Occipital lobe (tissue), 2 donors: ENCODE results near the gene PTPRJ. TPM values are rescaled to one million over a fixed set of nuclear protein-coding genes. Genes with fewer than 3 reads are reported as not detected.
"Not testable (repeated sequence)": the region's sequence is repeated elsewhere in the genome, so short reads cannot be mapped to it uniquely, and the experiment has no call there.

Experiments
- DNase-seq: peaks from one replicate; lab custom pipeline; 2025; lab: John Stamatoyannopoulos, UW
- total RNA-seq: library from RNA; depleted of rRNA; stranded (reverse); fragments of >200 nt; gene quantifications from one replicate; pipeline ENCODE4 v1.2.3, GENCODE V29; 2014

PTPRJ gene
- total RNA-seq, 1 donor from 2014 or later: 13.7 TPM

DNA sequence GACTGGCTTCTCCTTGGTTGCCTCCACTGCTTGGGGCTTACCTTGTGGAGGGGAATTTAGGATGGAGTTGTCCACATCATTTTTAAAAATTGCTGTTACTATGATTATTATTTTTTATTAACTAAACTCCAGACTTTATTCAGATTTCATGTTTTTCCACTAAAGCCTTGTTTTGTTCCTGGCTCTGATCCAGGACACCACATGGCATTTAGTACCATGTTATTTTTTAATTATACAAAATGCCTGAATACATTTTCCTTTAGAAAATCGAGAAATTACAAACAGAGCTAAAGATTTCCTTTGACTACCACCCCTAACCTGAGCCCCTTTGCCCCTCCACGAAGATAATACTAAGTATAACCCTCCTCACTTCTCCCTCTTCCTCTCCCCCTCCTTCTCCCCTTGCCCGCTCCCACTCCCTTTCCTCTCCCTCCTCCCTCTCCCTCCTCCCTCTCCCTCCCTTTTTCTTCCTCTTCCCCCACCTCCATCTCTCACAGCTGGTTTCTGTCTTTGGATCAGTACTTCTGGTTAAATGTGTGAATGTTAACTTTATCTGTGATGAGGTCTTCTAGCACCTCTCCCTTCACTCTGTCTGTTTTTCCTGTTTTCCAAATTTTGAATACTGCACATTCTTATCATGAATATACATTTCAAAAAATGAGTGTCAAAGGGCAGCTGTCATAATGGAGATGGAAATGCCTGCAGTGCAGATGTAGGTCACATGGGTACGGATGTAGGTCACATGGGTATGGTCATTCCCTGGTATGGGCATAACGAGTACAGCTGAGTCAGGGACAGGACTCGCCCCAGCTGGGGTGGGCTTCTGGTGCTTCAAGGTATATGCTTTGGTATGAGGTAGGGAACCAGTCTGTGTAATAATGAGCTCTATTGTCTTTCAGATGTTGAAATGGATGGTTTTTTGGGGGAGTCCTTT is 181.9 kb downstream of the PTPRJ start:
- no peak for DNase-seq

DNA sequence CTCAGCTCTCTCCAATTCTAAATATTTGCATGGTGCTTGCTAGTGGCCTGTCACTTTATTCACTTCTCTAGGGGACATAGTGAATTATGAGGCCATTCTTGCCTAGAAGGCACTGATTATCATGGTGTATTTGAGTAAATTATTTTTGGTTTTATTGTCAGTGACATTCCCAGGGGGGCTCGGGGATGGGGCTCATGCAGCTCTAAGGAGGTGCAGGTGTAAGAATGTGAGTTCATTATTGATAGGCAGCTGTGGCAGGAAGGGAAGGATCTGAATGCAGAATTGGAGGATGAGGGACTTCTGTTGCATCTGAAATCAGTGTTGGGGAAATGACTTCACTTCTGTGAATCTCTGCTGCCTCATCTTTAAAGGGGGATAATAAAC is 182.5 kb downstream of the PTPRJ start:
- no peak for DNase-seq

DNA sequence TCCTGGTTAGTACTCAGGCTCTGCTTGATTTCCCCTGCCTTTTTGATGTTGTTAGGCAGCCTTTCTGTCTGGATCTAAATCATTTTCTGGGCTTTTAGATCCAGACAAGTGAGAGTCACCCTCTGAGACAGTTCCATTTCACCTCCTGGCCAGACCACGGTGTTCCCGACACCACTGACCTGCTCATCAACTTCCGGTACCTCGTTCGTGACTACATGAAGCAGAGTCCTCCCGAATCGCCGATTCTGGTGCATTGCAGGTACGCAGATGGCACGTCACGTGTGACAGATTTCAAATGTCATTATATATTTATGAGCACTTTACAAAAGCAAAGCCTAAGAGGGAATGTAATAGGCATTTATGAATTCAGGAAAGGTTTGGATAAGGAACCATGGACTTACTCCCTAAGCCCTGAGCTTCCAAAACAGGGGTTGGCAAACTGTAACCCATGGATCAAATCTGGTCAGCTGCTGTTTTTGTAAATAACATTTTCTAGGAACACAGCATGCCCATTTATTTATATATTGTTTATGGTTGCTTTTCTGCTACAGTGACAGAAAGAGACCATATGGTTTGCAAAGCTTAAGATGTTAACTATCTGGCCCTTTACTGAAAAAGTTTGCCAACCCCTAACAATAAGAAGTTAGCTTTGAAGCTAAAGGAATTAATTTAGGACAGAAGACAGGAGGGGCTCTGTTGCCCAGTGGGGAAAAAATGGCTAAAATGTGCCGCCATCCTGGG is 183.2 kb downstream of the PTPRJ start:
- no peak for DNase-seq

DNA sequence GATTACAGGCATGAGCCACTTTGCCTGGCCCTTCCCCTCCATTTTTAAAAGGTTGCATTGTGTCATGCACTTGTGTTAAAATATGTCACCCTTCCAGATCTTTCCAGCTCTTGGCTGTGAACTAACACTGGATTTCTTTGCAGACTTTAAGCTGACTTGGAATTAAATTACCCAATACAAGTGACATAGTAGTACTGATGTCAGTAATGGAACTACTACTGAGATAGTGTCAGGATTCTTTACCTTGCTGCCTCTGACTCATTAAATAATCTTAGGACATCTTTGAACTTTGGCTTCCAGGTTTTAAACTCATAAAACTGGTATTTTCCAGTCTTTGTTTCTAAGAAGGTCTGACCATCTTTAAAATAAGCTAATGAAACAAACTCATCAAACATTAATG is 184.5 kb downstream of the PTPRJ start:
- no peak for DNase-seq

DNA sequence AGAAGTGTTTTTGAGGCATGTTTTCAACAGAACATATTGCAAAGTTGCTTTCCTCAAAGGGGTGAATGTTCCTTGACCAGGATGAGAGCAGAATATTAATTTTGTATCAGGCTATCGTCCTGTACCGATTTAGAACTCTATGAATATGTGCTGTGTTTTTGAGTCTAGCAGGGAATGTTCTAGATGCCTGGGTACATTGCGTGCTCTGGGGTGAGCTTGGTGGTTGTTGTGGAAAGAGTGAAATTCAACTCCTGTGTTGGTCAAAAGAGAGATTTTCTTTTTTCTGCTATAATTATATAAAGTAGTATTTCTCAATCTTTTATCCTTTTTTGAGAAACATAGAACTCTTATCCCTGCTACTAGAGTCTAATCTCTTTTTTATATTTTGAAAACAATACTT is 185.1 kb downstream of the PTPRJ start:
- DNase-seq: no peak

DNA sequence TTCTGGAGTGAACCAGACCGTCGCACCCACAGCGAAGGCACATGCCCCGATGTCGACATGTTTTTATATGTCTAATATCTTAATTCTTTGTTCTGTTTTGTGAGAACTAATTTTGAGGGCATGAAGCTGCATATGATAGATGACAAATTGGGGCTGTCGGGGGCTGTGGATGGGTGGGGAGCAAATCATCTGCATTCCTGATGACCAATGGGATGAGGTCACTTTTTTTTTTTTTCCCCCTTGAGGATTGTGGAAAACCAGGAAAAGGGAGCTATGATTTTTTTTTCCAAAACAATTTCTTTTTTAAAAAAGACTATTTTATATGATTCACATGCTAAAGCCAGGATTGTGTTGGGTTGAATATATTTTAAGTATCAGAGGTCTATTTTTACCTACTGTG is 187.0 kb downstream of the PTPRJ start:
- no peak for DNase-seq

DNA sequence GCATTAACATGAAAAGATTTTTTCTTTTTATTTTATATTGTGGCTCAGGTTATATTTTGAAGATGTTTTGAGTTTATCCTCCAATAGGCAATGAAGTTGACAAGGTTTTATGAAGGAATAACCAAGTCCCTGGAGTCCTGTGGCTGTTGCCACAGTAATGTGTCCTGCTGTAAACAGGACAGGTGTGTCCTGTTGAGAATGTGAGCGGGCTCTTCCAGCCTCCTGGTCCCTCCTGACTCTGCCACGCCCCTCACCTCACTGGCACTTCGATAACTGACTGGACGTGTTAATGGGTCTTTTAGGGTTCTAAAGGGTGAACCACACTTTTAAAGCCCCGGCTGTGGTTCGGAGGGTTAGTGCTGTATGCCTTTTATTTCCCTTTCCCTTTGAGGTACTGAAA is 188.5 kb downstream of the PTPRJ start:
- DNase-seq: no peak

DNA sequence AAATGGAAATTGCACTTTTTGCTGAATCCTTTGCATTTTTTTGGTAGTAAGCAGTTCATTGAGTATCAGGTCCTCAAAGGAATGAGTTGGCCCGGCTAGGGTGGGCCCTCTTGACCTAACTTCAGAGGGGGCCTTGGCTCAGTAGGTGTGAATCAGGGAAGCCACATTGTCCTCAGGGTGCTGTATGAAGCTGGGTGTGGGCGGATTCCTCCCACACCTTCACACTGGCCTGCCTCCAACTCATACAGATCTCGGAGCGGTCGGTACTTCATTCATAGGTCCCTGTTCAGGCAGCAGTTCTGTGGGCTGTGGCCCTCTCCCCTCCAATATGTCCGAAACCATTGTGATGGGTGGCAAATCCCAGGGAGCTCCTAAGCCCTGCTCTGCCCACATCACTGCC is 188.9 kb downstream of the PTPRJ start:
- DNase-seq: no peak

DNA sequence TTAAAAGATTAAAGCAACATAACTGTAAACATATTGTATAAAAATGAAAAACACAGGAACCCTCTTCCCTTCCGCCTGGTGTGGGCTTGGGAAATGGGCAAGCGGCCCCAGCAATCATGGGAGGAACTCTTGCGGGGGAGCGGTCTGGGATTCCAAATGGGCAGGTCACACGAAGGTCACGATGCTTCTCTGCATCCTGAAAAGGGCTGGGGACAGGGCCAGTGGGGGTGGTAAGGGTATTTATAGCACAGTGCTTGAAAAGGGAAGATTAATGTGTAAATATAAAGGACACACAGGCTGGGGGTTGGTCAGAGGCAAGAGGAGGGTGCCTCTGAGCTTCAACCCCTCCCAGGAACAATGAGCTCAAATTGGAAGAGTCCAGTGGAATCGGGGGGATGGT is 189.4 kb downstream of the PTPRJ start:
- DNase-seq: no peak

DNA sequence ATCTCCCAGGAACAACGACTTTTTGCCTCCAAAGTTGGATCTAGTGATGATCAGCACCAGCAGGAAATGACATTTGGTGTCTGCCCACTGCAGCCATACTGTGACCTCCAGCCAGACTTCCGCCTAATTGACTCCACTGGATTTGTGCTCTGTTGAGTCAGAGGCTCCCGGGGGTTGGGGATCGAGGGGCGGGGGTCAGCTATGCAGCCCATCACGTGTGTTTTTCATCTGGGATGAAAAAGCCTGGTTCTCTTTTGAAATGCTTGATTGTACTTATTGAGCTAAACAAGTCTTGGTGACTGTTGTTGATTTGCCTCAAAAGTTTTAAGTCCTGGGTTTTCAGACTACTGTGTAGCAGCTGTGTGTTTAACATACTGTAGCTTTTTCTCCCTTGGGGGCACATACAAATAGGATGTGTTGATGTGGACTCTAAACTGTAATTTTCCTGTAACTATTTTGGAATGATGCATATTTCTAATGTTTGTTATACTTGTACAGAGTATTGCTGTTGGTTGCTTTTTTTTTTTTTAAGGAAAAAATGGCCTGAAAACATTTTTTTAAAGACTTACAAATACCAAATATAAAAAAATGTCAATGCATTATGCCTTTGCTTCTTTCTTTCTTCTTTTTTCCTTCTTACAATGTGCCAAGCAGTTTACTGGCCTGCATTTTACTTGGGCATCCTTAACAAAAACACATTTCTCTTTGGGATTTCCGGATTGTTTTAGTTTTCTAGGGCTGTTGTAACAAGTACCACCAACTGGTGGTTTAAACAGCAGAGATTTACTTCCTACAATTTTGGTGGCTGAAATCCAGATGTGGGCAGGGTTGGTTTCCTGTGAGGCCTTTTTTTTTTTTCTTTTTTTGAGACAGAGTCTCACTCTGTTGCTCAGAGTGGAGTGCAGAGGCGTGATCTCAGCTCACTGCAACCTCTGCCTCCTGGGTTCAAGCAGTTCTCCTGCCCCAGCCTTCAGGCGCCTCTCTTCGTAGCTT is 190.2 kb downstream of the PTPRJ start:
- no peak for DNase-seq

DNA sequence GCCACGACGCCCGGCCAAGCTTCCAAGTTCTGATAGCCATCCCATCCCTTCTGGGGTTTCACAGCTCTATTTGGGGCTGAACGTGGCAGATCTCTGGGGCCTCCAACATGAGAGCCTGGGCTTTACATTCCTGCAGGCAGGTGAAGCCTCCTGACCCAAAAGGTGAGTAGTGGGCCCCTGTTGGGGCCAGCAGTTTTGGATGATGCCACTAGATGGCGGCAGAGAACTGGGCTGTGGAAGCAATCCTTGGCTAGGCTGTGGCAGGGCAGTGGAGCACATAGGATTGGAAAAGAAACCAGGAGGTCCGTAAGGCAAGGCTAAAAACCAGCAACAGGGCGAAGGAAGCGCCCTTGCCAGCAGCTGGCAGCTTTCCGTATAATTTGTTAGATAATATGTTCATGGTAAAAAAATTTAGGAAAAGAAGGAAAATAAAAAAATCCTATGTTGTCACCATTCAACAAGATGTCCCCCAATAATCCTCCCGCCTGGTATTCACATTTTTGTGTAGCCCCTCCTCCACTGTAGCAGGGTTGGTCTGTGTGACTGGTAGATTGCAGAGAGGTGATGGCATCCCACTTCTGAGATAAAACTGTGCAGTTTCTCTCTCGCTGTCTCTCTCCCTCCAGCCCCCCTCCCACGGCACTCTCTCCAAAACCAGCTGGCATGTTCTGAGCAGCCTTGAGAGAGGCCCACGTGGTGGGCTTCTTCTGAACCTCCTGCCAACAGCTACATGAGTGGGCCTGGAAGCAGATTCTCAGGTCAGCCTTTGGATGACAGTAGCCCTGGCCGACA is 192.7 kb downstream of the PTPRJ start:
- DNase-seq: peak; percentile 50

DNA sequence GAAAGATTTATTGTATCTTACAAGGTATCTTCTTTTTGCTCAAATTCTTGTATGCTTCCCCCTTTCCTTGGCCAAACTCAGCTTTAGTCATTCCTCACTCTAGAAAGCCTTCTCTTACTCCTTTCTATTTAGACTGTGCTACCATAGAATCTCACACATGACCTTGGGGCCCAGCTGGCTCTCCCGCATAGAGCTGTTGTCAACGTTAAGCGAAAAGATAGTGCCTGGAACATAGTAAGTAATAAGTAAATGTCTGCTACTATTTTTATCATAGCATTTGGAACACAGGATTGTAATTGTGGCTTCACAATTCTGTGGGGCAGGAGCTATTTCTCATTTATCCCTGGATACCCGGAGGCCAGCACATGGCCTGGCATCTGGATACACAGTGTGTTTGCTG is 197.3 kb downstream of the PTPRJ start:
- DNase-seq: no peak

DNA sequence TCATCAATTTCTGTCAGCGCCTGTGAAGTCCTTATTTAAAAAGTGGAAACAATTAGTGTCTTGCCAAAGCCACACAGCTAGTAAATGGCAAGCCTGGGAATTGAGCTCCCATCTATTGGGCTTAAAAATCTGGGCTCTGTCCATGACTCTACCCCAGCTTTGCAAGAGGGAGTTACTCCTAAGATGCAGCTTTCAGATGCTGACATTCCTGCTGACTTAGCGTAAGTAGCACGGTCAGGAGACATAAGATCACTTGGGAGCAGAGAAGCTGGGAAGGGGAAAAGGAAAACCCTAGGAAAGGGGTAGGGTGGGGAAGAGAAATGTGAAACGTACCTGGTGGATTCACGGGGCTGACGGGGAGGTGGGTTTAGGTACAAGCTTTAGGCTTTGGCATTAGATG is 200.3 kb downstream of the PTPRJ start:
- DNase-seq: no peak

DNA sequence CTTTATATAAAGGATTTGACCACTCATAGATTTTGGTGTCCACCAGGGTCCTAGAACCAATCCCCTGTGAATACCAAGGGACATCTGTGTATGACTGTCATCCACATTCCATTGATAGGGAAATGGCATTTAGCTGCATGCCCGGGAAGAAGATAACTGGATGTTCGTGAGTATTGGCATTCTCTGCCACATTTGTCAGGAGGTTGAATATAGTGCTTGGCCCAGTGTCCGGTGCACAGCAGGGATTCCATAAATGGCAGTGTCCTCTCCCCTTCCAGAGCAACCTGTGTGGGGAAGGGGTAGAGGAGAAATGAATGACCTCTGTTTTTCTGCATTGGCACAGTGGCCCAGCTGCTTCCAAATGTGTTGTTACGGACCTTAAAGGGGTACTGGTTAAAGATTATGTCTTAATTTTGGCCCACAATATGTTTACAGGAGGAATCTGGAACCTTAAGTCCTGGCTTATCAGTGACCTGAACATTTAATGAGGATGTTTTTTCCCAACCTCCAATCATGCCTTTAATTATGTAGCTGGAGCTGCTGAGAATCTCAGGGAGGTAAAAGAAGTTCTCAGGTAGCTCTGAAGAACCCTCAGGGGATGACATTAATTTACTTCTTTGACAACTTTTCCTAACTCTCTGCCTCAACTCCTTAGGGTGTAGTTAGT is 202.6 kb downstream of the PTPRJ start:
- DNase-seq: no peak

DNA sequence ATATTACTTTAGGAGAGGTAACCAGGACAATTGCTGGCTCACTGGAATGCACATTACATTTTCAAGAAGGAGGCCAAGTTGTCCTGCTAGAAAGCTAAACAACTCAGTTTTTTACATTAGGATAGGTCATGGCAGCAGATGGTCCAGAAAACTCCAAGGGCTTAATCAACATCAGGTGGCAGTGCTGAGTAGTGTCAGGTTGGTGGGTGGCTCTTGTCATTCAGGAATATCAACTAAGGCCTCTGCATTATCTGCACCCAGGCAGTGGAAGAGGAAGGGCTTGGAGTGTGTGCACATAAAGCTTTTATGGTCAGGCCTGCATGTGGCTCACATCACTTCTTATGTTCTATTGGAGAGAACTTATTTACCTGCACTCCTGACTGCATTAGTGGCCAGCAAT is 204.1 kb downstream of the PTPRJ start:
- DNase-seq: no peak

DNA sequence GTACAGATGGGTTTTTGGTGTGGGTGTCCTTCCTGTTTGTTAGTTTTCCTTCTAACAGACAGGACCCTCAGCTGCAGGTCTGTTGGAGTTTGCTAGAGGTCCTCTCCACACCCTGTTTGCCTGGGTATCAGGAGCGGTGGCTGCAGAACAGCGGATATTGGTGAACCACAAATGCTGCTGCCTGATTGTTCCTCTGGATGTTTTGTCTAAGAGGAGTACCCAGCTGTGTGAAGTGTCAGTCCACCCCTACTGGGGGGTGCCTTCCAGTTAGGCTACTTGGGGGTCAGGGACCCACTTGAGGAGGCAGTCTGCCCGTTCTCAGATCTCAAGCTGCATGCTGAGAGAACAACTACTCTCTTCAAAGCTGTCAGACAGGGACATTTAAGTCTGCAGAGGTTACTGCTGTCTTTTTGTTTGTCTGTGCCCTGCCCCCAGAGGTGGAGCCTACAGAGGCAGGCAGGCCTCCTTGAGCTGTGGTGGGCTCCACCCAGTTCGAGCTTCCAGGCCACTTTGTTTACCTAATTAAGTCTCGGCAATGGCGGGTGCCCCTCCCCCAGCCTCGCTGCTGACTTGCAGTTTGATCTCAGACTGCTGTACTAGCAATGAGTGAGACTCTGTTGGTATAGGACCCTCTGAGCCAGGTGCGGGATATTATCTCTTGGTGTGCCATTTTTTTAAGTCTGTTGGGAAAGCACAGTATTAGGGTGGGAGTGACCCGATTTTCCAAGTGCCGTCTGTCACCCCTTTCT is 210.7 kb downstream of the PTPRJ start:
- DNase-seq: not testable (repeated sequence)

DNA sequence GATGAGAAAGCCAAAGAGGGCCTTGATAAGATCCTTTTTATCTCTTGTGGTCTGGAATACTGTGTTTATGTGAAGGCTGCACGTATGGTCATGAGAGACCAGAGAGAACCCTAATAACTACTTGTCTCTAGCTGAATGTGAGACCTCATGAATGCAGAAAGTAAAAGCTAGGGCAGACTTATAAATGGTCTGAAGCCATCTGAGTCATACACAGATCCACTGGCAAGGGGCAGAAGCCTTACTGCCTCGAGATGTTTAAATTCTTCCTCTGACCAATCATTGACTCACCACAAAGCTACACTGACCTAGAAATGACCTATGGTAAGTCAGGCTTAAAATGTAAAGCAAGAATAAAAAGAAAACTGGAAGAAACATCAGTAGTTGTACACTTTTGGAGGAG is 213.5 kb downstream of the PTPRJ start:
- DNase-seq: no peak

DNA sequence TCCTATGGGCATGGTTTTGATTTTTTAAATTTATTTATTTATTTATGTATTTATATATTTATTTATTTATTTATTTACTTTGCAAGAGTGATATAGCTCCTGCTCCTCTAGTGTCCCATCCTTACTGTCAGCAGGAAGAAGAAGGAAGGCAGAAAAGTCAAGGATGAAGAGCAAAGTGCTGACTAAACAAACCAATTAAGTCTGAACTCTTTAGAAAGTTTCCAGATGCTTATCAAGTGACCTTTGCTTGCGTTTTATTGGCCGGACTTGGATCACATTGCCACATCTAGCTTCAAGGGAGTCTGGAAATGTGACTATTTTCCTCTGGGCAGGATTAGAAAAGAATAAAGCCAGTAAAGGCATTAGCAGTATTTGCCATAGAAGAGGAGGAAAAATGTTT is 227.5 kb downstream of the PTPRJ start:
- no peak for DNase-seq

DNA sequence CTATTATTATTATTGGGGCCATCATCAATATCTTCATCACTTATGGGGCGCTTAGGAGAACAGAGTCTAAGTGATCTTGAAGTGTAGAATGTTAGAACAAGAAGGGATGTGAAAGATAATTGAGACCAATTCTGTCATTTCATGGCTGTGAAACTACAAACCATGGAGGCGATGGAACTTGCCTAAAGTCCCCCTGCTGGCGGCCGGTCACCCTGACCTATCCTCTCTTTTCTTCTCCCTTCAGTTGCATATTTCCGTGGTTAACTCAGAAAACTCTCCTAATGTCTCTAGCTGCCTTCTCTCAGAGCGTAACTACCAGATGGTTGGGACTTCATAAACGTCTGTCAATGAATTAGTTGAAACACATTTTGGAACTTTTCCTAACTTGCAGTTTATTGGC is 229.7 kb downstream of the PTPRJ start:
- DNase-seq: no peak

DNA sequence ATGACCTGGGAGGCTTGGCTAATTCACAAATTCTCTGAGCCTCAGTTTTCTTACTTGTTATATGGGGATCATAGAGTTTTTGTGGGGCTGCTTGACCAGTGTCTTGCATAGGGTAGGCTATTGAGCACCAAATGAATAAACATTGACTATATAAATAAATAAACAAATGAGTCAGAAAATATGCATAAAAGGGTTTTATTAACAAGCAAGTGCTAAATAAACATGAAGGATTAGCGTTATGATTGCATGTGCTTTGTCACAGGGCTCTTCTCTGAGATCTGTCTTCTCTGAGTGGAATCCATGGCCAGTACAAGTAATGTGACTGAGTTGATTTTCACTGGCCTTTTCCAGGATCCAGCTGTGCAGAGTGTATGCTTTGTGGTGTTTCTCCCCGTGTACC is 236.2 kb downstream of the PTPRJ start, which contains the start of gene OR4B1:
OR4B1 (plus strand) TSS at position 301 of the 400 bp plus-strand sequence; CDS start at position 301, 0 bp downstream.
- no peak for DNase-seq
